HL-60 (cell line): Measurements from ENCODE around the gene ZFR.
"Not testable (repeated sequence)": the region's sequence is repeated elsewhere in the genome, so short reads cannot be mapped to it uniquely, and the experiment has no call there.

Source experiments
- DNase-seq, 2 experiments: peaks; one replicate each; pipeline ENCODE4 v3.0.0-alpha.2; 2010 to 2020; ENCODE audit warnings: low read depth in 1 of 2, low spot score in 1 of 2
- H3K27ac ChIP-seq: fragments of 250-450 bp; sonication (Bioruptor Pico); replicated peaks from 2 replicates; pipeline ENCODE4 v1.5.1; 2020; ENCODE audit warnings: mild to moderate bottlenecking, moderate library complexity
- H3K27me3 ChIP-seq: fragments of 250-450 bp; sonication (Bioruptor Pico); 2 replicates; pipeline ENCODE4 v1.5.1; 2021; ENCODE audit warnings: mild to moderate bottlenecking, moderate library complexity; ENCODE audit not compliant: insufficient read depth, poor library complexity, severe bottlenecking
- H3K4me3 ChIP-seq: replicated peaks from 2 replicates; pipeline ENCODE4 v1.5.1; 2011; ENCODE audit warnings: mild to moderate bottlenecking, control low read depth, low read length; ENCODE audit not compliant: insufficient read depth
- GABPA ChIP-seq: IDR thresholded peaks from 2 replicates; pipeline ENCODE4 v1.6.1; 2012; ENCODE audit warnings: low read depth
- POLR2AphosphoS5 ChIP-seq: IDR thresholded peaks from 2 replicates; pipeline ENCODE4 v1.6.1; 2012; ENCODE audit warnings: low read depth
- SPI1 ChIP-seq: IDR thresholded peaks from 2 replicates; pipeline ENCODE4 v1.6.1; 2012; ENCODE audit warnings: low read depth, mild to moderate bottlenecking, borderline replicate concordance
- TF ChIP-seq, protein P1 (sequence below): IDR thresholded peaks from one replicate; pipeline ENCODE4 v1.5.1; 2011; ENCODE audit warnings: low read length, control low read depth, inconsistent platforms; ENCODE audit not compliant: insufficient read depth
- TF ChIP-seq, protein P2 (sequence below): IDR thresholded peaks from 2 replicates; pipeline ENCODE4 v1.6.1; 2012; ENCODE audit warnings: low read depth; ENCODE audit not compliant: insufficient replicate concordance

Gene ZFR

DNA sequence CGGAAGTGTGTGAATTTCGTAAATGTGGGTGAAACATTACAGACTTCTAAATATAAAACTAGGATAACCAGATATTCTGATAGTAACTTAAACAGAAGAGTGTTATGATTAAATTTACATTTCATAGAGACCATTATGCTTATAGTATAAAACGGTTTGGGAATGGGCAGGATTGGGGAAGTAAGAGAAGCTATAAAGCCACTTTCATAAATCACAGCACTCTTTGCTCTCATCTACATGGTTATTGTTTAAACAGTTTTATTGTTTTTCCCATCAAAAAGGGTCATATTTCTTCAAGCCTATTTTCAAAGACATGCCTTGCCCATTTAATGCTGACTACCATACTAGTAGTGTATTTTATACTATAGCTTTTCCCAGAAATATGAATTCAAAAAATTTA is 9.2 kb downstream of the ZFR start:
- H3K27ac ChIP-seq = no peak overlapping the region
- TF ChIP-seq SPI1 = no peak
- TF ChIP-seq, protein P1, sequence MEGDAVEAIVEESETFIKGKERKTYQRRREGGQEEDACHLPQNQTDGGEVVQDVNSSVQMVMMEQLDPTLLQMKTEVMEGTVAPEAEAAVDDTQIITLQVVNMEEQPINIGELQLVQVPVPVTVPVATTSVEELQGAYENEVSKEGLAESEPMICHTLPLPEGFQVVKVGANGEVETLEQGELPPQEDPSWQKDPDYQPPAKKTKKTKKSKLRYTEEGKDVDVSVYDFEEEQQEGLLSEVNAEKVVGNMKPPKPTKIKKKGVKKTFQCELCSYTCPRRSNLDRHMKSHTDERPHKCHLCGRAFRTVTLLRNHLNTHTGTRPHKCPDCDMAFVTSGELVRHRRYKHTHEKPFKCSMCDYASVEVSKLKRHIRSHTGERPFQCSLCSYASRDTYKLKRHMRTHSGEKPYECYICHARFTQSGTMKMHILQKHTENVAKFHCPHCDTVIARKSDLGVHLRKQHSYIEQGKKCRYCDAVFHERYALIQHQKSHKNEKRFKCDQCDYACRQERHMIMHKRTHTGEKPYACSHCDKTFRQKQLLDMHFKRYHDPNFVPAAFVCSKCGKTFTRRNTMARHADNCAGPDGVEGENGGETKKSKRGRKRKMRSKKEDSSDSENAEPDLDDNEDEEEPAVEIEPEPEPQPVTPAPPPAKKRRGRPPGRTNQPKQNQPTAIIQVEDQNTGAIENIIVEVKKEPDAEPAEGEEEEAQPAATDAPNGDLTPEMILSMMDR = no peak
- TF ChIP-seq, protein P2, sequence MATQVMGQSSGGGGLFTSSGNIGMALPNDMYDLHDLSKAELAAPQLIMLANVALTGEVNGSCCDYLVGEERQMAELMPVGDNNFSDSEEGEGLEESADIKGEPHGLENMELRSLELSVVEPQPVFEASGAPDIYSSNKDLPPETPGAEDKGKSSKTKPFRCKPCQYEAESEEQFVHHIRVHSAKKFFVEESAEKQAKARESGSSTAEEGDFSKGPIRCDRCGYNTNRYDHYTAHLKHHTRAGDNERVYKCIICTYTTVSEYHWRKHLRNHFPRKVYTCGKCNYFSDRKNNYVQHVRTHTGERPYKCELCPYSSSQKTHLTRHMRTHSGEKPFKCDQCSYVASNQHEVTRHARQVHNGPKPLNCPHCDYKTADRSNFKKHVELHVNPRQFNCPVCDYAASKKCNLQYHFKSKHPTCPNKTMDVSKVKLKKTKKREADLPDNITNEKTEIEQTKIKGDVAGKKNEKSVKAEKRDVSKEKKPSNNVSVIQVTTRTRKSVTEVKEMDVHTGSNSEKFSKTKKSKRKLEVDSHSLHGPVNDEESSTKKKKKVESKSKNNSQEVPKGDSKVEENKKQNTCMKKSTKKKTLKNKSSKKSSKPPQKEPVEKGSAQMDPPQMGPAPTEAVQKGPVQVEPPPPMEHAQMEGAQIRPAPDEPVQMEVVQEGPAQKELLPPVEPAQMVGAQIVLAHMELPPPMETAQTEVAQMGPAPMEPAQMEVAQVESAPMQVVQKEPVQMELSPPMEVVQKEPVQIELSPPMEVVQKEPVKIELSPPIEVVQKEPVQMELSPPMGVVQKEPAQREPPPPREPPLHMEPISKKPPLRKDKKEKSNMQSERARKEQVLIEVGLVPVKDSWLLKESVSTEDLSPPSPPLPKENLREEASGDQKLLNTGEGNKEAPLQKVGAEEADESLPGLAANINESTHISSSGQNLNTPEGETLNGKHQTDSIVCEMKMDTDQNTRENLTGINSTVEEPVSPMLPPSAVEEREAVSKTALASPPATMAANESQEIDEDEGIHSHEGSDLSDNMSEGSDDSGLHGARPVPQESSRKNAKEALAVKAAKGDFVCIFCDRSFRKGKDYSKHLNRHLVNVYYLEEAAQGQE = no peak
- TF ChIP-seq POLR2AphosphoS5 = no peak
- TF ChIP-seq GABPA = no peak
- DNase-seq = no peak
- H3K4me3 ChIP-seq = no peak overlapping the region
- H3K27me3 ChIP-seq = no peaks in the 10 kb centered on the region

DNA sequence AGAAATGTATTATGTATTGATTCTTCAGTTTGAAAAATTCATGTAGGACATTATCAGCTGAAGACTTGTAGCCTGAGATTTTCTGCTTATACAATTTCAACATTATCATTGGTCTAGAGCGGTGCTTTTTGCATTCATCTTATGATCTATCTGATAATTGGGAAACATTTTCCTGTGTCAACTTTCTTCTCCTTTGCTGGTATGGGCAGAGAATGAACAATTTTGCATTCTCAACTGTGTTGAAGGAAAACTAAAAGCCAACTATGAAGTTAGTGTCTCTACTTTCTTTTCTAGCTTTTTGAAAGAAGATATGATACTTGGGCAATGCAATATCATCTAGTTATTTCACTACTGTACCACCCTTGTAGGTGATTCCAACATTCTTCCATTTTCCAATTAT is 10.3 kb downstream of the ZFR start:
- Histone ChIP-seq H3K4me3 (no peak overlapping the region), H3K27me3 (no peaks in the 10 kb centered on the region), H3K27ac (no peak overlapping the region)
- no peak for DNase-seq
- TF ChIP-seq SPI1 (no peak), GABPA (no peak), POLR2AphosphoS5 (no peak)
- TF ChIP-seq, protein P2 = no peak
- TF ChIP-seq, protein P1 = no peak

DNA sequence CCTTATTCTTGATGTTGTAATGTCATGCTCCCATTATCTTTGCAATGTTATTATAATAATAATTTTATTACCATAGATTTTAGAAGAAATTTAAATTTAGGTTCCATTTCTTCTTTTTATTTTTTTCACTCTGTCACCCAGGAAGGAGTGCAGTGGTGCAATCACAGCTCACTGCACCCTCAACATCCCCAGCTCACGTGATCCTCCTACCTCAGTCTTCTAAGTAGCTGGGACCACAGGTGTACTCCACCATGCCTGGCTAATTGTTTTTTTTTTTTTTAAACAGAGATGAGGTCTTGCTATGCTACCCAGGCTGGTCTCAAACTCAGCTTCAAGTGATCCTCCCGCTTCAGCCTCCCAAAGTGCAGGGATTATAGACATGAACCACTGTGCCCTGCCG is 11.9 kb downstream of the ZFR start:
- H3K27ac ChIP-seq = no peak overlapping the region
- TF ChIP-seq POLR2AphosphoS5 (no peak), GABPA (no peak), SPI1 (no peak)
- TF ChIP-seq, protein P1 = no peak
- TF ChIP-seq, protein P2 = no peak
- H3K27me3 ChIP-seq = no peaks in the 10 kb centered on the region
- DNase-seq = no peak
- H3K4me3 ChIP-seq = no peak overlapping the region

DNA sequence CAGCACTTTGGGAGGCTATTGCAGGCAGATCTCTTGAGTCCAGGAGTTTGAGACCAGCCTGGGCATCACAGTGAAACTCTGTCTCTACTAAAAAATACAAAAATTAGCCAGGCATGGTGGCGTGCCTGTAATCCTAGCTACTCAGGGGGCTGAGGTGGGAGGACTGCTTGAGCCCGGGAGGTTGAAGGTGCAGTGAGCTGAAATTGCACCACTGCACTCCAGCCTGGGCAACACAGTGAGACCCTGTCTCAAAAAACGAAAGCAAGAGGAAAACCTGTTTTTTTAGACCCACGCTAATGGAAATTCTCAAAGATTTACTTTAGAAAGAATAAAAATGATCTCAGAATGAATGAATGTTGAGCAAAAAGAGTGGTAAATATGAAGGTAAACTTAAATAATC is 13.7 kb downstream of the ZFR start:
- not testable (repeated sequence) for DNase-seq, H3K4me3 ChIP-seq, H3K27me3 ChIP-seq, H3K27ac ChIP-seq
